Astrocyte (in vitro differentiated cells and primary cell): ENCODE results near the gene MYRIP. TPM values are rescaled to one million over a fixed set of nuclear protein-coding genes. Genes with fewer than 3 reads are reported as not detected.

Source experiments
- DNase-seq: peaks from one replicate; pipeline ENCODE4 v3.0.0-alpha.2; 2010; ENCODE audit warnings: low read depth
- FAIRE-seq: peaks from 2 replicates; lab custom pipeline; 2011; peaks lifted over from hg19 to GRCh38; lab: Jason Lieb, UNC
- H2AFZ ChIP-seq: 2 replicates; pipeline ENCODE4 v1.6.0; 2012; ENCODE audit warnings: low read depth, low read length, inconsistent platforms
- H3K27ac ChIP-seq: 2 replicates; pipeline ENCODE4 v1.5.1; 2011; ENCODE audit warnings: low read depth, low read length, inconsistent platforms
- H3K27me3 ChIP-seq: 2 replicates; pipeline ENCODE4 v1.6.0; 2011; ENCODE audit warnings: low read length, inconsistent platforms; ENCODE audit not compliant: insufficient read depth
- H3K36me3 ChIP-seq: 2 replicates; pipeline ENCODE4 v1.5.1; 2011; ENCODE audit warnings: low read length, inconsistent platforms; ENCODE audit not compliant: insufficient read depth
- H3K4me1 ChIP-seq: 2 replicates; pipeline ENCODE4 v1.5.1; 2011; ENCODE audit warnings: low read length, inconsistent platforms; ENCODE audit not compliant: insufficient read depth
- H3K4me2 ChIP-seq: 2 replicates; pipeline ENCODE4 v1.6.0; 2012; ENCODE audit warnings: low read length, inconsistent platforms
- H3K4me3 ChIP-seq: 2 replicates; pipeline ENCODE4 v1.5.1; 2011; ENCODE audit warnings: low read depth, mild to moderate bottlenecking, low read length, inconsistent platforms; ENCODE audit not compliant: insufficient read depth
- H3K79me2 ChIP-seq: 2 replicates; pipeline ENCODE4 v1.6.0; 2012; ENCODE audit warnings: mild to moderate bottlenecking, low read length, inconsistent platforms; ENCODE audit not compliant: insufficient read depth
- H3K9ac ChIP-seq: 2 replicates; pipeline ENCODE4 v1.6.0; 2012; ENCODE audit warnings: mild to moderate bottlenecking, low read length, inconsistent platforms
- H3K9me3 ChIP-seq: 2 replicates; pipeline ENCODE4 v1.5.1; 2012; ENCODE audit warnings: low read depth, mild to moderate bottlenecking, low read length, inconsistent platforms; ENCODE audit not compliant: insufficient read depth
- H4K20me1 ChIP-seq: 2 replicates; pipeline ENCODE4 v1.6.0; 2012; ENCODE audit warnings: low read length, inconsistent platforms; ENCODE audit not compliant: insufficient read depth
- H3K27ac Mint-ChIP-seq: one replicate; pipeline ENCODE4 v1.8.0; 2021; ENCODE audit warnings: mild to moderate bottlenecking, mixed read lengths; ENCODE audit not compliant: unreplicated experiment
- H3K27me3 Mint-ChIP-seq: one replicate; pipeline ENCODE4 v1.8.0; 2021; ENCODE audit warnings: low read depth, mixed read lengths; ENCODE audit not compliant: unreplicated experiment
- H3K36me3 Mint-ChIP-seq: one replicate; pipeline ENCODE4 v1.8.0; 2021; ENCODE audit warnings: low read depth, mixed read lengths; ENCODE audit not compliant: unreplicated experiment
- H3K4me1 Mint-ChIP-seq: one replicate; pipeline ENCODE4 v1.8.0; 2021; ENCODE audit warnings: low read depth, mixed read lengths; ENCODE audit not compliant: unreplicated experiment
- H3K4me3 Mint-ChIP-seq: one replicate; pipeline ENCODE4 v1.8.0; 2021; ENCODE audit warnings: mild to moderate bottlenecking, moderate library complexity, mixed read lengths; ENCODE audit not compliant: unreplicated experiment
- H3K9me3 Mint-ChIP-seq: one replicate; pipeline ENCODE4 v1.8.0; 2021; ENCODE audit warnings: mild to moderate bottlenecking, mixed read lengths; ENCODE audit not compliant: unreplicated experiment
- EZH2 ChIP-seq: IDR thresholded peaks from 2 replicates; pipeline ENCODE4 v1.6.1; 2012; ENCODE audit warnings: mild to moderate bottlenecking, low read length, inconsistent platforms; ENCODE audit not compliant: insufficient read depth
- total RNA-seq: library from RNA; stranded (reverse); gene quantifications from 2 replicates; pipeline ENCODE4 v1.2.1, GENCODE V29; 2021
- TF ChIP-seq, protein P1 (sequence below): IDR thresholded peaks from 2 replicates; pipeline ENCODE4 v1.5.1; 2011; ENCODE audit warnings: low read depth, mild to moderate bottlenecking, inconsistent platforms, low read length, moderate library complexity; ENCODE audit not compliant: insufficient read depth

MYRIP gene
- total RNA-seq, 1 donor from 2014 or later: 0.07 TPM

DNA sequence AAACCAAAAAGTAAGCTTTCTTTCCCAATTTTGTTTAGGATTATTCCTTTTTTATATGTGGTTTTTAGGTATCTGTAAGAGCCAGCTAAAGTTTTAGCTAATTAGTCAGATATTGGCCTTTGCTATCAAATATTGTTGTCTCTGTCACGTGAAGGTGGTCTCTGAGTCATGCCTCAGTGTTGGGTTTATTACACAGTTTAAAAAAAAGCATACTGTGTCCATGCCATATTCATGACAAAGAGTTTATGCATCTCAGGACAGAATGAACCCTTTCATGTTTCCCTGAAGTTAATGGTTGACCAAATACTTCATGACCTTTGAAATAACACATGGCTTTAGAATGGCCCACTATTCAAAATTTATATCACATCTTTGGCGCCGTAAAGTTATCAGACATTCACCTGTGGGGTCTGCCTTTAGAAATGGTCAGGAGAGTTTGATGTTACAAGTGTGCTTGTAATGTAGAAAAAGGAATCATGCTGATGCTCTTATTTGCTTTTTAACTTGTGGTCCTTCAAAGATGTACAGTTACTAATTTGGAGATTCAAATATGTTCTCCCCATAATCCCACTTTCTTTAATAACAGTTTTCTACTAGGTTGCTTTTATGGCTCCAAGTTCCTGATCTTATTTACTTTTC lies 101.5 kb downstream of the MYRIP start:
- Histone ChIP-seq H2AFZ (no peak overlapping the region), H3K36me3 (no peaks in the 10 kb centered on the region), H3K9me3 (no peaks in the 10 kb centered on the region), H3K27ac (no peak overlapping the region), H3K9ac (no peak overlapping the region), H3K4me3 (no peak overlapping the region), H3K4me1 (peaks cover 14% of the 10 kb centered on the region), H3K27me3 (no peaks in the 10 kb centered on the region), H3K79me2 (no peaks in the 10 kb centered on the region), H3K4me2 (peak overlapping the region; percentile 11), H4K20me1 (no peaks in the 10 kb centered on the region)
- DNase-seq (peak; percentile 60), FAIRE-seq (no peak)
- H3K27ac Mint-ChIP-seq: peak overlapping the region; percentile 3
- TF ChIP-seq, protein P1, sequence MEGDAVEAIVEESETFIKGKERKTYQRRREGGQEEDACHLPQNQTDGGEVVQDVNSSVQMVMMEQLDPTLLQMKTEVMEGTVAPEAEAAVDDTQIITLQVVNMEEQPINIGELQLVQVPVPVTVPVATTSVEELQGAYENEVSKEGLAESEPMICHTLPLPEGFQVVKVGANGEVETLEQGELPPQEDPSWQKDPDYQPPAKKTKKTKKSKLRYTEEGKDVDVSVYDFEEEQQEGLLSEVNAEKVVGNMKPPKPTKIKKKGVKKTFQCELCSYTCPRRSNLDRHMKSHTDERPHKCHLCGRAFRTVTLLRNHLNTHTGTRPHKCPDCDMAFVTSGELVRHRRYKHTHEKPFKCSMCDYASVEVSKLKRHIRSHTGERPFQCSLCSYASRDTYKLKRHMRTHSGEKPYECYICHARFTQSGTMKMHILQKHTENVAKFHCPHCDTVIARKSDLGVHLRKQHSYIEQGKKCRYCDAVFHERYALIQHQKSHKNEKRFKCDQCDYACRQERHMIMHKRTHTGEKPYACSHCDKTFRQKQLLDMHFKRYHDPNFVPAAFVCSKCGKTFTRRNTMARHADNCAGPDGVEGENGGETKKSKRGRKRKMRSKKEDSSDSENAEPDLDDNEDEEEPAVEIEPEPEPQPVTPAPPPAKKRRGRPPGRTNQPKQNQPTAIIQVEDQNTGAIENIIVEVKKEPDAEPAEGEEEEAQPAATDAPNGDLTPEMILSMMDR: no peak
- no peak for TF ChIP-seq EZH2
- no peaks in the 10 kb centered on the region for H3K27me3 Mint-ChIP-seq
- H3K36me3 Mint-ChIP-seq: no peaks in the 10 kb centered on the region
- H3K4me3 Mint-ChIP-seq: no peak overlapping the region
- H3K9me3 Mint-ChIP-seq: no peaks in the 10 kb centered on the region
- H3K4me1 Mint-ChIP-seq: peaks cover 17% of the 10 kb centered on the region

DNA sequence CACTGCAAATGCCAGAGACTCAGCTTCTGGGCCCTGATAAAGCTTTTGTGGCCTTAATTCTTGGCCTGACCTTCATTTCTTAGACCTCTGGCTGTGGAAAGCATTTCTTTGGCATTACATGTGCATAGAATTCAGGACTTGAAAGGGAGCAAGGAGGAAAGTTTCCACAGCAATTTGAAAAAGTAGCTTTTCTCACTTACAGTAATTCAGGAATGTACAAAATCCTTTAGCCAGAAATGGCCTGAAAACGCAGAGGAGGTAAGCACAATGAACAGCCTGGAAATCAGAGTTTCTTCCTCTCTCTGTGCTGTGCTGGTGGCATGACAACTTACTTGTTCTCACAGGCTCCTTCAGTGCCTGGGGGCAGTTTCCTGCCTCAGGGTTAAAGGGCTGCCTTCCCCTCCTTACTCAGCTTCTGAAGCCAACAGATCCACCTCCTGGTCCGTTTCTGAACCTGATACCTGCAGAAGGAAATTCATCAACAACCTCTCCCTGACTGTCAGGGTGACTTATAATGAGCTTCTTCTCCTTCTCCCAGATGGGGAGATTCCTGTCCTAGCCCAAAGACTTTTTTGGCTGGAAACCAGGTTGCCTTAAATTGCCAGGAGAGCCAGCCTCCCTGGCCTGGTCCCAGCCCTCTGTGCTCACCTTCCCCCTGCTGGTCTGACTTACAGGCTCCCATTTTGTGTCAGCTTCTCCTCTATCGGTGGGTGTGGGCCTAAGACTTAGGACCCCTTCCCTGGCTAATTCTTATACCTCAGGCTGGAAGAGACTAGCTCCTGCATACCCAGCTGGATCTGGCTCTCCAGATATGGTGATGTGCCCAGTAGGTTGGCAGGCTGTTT lies 102.3 kb downstream of the MYRIP start:
- Mint-ChIP-seq H3K4me1 (peaks cover 17% of the 10 kb centered on the region), H3K27ac (peak overlapping the region; percentile 3), H3K4me3 (no peak overlapping the region), H3K9me3 (no peaks in the 10 kb centered on the region), H3K27me3 (no peaks in the 10 kb centered on the region), H3K36me3 (no peaks in the 10 kb centered on the region)
- Histone ChIP-seq H3K4me1 (peaks cover 14% of the 10 kb centered on the region), H3K27me3 (no peaks in the 10 kb centered on the region), H3K79me2 (no peaks in the 10 kb centered on the region), H3K4me3 (no peak overlapping the region), H3K9ac (no peak overlapping the region), H2AFZ (no peak overlapping the region), H3K9me3 (no peaks in the 10 kb centered on the region), H4K20me1 (no peaks in the 10 kb centered on the region), H3K27ac (peak overlapping the region; percentile 49), H3K36me3 (no peaks in the 10 kb centered on the region), H3K4me2 (peak overlapping the region; percentile 11)
- DNase-seq: peak; percentile 77
- TF ChIP-seq, protein P1: no peak
- TF ChIP-seq EZH2: no peak
- FAIRE-seq: no peak
